HG02623 (cell line): ENCODE measurements around the gene TANC2.

Experiments used
- ATAC-seq: cut with Tn5 transposase; IDR thresholded peaks from one replicate; pipeline ENCODE4 v1.9.1; 2021; ENCODE audit warnings: moderate library complexity; ENCODE audit not compliant: unreplicated experiment

The TANC2 gene

DNA sequence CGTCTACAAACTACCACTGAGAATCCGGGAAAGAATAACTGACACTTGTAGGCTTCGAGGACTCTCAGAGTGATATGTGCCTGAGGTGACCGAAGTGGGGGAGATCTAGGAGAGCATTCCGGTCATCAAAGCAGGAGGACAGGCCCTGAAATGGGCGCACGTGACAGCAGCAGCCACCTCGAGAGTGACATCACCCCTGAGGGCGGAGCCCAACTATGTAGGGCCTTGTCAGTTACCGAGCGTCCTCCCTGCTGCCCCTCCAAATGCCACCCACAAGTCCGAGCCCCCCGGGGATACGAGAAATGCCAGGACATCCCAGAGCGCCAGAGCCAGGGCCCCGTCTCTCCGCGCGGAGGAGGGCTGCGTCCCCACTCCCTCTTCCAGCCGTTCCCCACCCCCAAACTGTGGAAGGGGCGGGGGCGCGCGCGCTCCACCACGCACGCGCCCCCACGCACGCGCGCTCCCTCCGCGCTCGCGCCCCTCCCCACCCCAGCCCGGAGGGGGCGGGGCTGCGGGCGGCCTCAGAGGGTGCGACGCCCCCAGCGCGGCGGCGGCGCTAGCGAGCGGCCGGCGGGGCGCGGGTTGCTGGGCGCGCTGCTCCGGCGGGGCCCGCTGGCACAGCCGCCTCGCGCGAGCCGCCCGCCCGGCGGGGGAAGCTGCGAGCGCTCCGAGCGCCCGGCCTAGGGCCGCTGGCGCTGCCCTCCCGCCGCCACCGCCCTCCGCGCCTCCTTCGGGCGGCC, at the start of gene TANC2:
Gene TANC2 (plus strand): TSS at position 550 of the 740 bp plus-strand sequence. CDS start 43,325 bp downstream, outside the sequence.
- ATAC-seq, result no peak

DNA sequence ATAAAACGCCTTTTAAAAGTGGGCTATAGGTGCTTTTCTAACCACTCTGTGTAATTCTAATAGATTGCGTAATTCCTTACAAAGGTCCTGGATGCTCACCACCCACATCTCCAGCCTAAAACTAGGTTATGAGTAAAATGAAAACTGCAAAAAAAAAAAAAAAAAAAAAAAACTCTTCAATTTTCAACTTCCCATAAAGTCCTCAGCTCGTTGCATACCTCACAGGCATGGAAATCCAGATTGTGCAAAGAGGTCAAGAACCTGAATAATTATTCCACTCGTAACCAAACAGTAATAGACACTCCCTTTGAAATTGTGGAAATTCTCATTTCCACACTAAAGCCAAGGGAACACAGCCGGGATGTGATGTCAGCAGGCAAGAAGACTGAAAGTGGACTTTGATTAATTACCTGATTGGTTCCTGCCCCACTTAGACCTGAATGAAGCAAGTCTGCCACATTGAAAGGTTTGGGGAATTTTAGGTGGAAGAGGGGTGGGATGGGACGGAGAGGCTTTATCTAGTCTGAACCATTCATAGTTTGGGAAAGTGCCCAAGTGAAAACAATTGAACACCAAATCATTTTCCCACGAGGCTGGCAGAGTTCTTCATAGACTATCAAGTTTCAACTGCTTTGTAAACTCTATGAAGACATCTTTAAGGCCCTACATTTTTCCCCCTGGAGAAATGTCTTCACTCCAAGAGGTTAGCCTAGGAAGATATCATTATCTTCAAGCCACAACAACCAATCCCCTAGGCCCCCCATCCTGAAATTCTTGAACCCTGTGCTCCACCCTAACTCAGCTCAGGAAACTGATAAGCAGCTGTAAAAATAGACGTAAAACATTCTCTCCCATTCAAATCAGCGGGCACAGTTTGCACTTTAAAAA, 49.1 kb upstream of the TANC2 start:
- no peak for ATAC-seq

DNA sequence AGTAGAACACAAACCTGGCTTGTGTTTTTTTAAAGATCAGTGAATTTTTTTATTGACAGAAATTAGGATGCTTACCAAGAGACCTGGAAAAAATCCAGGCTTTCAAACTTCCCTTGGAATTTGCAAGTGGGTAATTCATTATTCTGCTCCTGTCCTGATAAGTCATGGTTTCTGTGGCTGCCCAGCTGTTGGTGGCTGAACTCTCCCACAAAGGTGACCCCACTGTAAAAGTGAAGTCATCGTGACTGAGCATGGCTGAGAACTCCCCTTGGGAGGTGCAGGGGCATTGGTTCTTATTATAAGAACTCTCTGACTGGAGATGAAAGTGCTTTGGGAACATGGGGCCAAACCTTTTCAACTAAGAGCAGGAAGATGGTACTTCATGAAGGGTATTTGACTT, 46.6 kb upstream of the TANC2 start:
- ATAC-seq, result no peak

DNA sequence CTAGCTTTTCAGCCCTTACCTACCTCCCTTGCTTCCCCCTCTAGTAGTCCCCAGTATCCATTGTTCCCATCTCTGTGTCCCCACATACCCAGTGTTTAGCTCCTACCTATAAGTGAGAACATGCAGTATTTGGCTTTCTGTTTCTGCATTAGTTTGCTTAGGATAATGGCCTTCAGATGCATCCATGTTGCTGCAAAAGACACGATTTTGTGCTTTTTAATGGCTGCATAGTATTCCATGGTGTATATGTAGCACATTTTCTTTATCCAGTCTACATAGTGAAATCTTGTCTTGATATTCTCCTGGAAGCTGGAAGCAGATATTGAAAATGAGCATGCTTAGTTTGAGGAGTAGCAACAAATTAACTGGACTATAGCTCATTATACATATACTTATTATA, 45.7 kb upstream of the TANC2 start:
- ATAC-seq, result no peak

DNA sequence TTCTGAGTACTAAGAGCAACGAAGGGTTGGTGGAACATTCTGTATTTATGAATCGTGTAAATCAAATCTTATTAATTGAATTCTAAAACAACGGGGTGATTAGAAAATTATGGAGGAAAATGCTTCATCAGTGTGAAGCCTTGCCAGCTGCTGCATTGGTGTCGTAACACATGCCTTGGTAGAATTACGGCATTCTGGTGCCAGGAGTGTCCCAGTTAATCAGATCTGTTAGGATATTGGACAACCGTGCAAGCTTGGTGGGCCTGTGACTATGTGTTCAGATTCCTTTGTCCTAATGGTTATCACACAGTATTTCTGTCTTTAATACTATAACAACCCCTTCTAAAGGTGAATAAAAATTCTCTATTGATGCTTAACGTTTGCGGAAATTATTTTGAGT, 44.2 kb upstream of the TANC2 start:
- no peak for ATAC-seq

DNA sequence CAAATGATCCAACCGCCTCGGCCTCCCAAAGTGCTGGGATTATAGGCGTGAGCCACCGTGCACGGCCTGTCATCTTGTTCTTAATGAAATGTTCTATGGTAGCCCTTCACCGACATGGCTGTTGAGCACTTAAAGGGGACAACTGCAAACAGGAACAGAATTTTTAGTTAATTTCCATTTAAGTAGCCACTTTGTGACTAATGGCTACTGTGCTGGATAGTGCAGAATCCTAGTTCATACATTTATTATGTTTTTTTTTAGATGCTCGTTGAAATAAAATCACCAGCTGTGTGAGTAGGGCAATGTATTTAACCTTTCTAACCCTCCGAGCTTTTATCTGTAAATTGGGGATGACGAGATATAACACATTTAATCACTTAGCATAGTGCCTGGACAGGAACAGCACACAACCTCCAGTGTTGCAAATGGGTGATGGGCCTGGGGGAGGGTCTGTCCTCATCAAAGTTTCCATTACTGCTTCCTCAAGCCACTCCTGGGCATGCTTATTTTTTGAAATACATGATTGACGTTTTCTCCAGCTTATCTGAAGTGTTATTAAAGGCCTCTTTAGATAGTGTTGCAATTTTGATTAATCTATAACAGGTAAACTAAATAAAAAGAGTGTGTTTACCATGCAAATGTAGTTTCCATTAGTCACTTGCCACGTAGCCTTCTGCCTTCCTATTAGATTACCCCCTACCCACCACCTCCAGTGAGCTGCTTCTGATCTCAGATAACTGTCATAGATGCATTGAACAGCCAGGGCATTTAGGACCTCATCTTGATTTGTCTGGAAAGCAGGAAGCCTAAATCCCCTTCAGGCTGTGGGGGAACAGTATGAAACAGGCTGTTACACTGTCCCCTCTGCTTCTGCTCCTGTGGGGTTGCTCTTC, 42.5 kb upstream of the TANC2 start:
- ATAC-seq, result no peak

DNA sequence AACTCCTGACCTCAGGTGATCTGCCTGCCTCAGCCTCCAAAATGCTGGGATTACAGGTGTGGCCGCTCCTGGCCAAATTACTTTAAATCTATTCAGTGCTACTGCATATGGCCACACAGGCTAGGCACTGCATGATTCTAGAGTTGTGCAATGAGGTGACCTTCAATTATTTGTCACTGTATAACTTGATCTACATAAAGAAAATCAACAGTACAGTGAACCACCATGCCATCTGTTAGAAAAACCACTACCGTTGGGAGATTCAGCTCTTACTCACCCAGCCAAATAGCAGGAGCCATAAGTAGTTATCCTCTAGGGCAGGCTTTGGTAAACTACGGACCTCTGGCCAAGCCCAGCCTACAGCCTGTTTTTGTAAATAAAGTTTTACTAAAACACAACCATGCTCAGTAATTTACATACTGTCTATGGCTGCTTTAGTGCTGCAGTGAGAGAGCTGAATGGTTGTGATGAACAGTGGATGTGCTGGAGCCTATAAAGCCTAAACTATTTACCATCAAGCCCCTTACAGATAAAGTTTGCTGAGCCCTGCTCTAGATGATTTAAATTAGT, 40.7 kb upstream of the TANC2 start:
- ATAC-seq, result no peak

DNA sequence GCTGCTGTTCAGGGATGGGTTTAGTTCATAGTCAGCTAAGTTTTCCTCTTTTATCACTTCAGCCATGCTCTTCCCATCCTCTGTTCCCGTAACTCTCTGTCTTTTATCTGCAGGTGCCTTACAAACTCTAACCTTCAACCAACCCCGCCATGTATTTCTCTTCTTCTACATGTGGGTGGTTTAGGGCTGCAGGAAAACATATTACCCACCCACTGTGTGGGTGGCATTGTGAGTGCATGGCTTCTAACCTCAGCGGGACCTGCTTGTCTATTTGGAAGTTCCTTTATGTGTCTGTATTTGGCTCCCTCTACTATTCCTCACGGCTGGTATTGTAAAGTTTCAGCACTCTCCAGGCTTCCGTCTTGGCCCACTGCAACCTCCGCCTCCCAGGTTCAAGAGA, 39.0 kb upstream of the TANC2 start:
- no peak for ATAC-seq

DNA sequence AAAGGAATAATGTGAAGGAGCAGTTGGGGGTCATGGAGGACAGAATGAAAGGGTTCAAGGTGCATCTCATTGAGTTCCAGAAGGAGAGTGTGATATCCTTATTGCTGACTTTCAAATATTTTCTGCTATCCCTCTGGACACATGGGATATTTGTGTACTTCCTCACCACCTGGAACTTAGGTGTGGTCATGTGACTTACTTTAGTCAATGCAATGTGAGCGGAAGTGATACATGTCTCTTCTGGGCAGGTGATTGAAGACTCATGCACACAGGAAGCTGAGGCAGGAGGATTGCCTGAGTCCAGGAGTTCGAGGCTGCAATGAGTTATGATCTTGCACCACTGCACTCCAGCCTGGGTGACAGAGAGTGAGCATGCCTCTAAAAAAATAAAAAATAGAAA, 36.7 kb upstream of the TANC2 start:
- no peak for ATAC-seq

DNA sequence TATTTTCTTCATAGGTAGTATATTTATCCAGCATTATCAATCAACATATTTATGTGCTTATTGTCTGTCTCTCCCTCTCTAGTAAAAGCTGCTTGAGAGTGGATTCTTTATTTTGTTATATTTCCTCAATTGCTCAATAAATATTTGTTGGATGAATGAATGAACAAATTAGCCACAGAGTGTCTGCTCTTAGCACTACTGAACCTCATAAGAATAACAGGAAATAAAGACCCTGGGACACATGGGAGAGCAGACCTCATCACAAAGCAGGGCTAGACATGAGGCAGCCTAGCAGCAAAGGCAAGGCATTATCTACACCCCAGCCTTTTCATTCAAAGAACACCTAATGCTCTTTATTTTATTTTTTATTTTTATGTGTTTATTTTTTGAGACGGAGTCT, 34.9 kb upstream of the TANC2 start:
- no peak for ATAC-seq

DNA sequence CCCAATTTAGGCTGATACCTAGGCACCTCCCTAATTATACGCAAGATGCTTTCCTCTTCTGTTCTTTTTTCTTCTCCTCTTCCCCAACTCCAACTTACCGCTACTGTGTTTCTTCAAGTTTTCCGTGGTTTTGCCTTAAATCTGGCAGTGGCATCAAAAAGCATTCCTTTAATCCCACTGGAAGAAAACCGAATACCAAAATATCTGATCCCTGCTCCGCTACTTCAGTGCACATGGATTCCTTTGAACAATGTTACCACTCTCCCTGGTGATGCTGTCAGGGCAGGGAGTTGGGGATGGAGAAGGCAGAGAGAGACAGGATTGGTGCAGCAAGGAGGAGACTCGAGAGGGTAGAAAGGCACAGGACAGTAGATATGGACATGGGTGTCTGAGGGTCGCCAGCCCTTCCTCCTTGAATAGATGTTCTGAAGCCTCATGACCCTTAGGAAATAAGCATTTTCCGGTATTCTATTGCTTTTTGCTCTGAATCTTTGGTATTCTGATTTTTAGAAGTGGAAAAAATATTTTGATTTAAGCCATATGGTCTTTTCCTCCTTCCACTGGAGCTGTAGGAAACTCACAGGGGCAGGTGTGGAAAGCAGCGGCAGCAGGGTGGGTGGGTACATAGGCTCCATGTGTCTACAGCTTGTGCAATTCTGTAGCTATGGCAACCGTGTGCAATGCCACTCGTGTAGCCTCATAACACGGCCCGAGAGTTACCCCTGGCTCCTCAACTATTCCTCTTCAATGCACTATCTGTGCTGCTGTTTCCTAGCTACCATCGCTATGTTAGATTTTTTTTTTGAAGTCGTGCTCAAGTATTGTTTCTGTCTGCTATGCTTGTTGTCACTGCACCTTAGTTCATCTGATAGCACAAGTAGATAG, 32.3 kb upstream of the TANC2 start:
- no peak for ATAC-seq

DNA sequence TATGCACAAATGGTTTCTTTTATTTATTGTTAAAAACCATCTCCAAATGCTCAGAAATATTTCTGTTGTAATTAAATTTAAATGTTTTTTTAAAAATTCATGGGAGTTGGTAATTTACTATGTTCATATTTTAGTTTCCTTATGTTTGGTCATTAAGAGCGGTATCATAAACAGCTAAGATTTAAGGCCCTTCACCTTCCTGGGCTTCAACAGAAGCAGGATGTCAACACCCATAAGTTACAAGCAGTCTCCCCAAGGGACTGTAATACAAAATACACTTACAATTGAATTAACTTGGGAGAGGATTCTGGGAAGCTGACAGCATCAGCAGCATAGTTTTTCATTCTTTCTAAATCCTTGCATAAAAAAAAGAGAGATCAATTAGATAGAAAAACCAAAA, 30.9 kb upstream of the TANC2 start:
- no peak for ATAC-seq

DNA sequence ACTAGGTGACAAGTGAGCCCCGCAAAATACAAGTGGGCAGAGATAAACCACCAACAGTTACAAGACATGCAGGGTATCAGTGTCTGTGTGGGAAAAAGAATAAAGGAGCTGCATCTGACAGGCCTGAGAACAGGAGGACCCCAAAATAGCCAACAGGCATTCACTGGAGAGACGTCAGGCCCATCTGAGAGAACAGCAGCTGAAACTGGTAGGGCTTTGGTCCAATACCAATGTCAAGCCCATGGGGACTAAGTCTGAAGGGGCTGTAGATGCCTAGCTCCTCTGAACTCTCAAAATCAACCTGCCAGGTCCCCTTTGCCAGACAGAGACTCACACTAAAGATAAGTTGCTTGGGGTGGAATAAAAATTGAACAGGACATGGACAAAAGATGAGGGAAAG, 30.5 kb upstream of the TANC2 start:
- ATAC-seq, result no peak

DNA sequence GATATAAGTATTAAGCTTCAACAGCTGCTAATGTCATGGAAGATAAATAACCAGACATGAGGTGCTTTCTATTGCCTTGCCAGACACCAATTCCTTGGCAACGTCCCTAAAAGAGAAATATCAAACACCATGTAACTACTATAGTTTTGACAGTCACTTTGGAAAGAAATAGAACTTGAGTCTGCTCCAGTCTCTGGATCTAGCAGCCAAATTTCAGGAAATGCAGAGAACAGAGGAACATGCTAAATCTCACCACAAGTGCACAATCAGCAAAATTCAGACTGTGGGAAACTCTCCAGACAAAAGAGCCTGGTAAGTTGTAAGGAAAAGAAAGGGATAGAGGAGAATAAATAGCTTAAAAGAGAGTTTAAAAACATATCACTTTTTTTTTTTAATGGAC, 28.4 kb upstream of the TANC2 start:
- ATAC-seq, result no peak

DNA sequence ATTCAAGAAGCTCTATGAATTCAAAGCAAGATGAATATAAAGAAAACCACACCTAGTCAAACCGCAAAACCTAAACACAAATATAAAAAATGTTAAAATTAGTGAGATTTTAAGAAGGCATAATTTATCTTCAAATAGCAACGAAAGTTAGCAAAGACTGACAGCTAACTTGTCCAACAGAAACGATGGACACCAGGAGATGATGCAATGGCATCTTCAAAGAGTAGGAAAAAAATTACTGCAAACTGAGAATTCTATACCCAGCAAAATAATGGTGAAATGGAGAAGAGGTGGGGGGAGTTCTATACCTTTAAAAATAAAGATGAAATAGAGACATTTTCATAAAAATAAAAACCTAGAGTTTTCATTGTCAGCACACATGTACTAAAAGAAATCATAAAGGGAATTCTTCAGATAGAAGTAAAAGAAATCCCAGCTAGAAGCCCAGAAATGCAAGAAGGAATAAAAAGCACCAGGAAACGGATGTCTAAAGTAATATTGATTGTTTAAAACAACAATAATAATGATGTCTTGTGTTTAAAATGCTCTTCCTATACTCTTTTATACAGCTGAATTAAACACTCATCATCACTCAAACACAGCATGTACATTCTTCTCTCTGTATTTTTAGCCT, 24.6 kb upstream of the TANC2 start:
- ATAC-seq, result no peak

DNA sequence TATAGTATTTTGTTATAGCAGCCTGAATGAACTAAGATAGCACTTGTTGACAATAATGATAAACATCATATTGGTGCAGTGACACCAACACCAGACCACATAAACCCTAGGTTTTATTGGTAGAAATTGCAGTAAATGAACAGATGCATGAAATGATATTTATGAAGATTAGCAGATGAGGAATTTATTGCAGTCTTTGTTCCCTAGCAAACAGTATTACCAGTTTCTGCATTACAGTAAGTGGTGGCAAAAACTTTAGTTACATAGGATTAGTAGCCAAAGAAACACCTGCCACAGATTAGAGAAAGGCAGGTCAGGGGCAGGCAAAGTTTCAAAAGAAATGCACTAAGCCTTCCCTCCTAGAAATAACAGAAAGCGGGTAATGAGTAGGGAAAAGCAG, 17.7 kb upstream of the TANC2 start:
- ATAC-seq, result no peak

DNA sequence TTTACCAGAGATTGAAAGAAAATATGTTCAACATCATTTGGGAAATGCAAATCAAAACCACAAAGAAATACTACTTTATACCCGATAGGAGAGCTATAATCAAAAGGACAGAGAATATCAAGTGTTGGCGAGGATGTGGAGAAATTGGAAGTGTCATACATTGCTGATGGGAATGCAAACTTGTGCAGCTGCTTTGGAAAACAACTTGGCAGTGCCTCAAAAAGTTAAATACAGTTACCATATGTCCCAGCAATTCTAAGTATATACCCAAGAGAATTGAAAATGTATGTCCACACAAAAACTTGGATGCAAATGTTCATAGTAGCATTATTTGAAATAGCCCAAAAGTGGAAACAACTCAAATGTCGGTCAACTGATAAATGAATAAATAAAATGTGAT, 17.0 kb upstream of the TANC2 start:
- ATAC-seq, result no peak

DNA sequence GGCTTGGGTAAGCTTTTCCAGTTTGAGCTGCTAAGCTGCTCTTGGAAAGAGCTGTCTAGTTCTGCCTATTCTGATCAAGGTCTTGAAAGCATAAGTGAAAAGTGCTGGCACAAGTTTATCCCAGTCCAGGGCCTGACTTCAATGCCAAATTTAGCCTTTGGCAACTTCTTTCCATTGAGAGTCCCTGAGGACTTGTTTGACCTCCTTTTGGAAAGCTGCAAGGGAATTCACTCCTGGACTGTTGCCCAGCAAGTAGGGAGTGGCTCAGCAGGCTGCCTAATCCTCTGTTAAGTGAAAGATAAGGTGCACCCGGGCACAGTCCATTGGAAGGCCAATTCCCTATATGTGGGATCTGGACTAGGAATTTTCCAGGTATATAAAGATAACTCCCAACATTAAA, 16.0 kb upstream of the TANC2 start:
- ATAC-seq, result no peak

DNA sequence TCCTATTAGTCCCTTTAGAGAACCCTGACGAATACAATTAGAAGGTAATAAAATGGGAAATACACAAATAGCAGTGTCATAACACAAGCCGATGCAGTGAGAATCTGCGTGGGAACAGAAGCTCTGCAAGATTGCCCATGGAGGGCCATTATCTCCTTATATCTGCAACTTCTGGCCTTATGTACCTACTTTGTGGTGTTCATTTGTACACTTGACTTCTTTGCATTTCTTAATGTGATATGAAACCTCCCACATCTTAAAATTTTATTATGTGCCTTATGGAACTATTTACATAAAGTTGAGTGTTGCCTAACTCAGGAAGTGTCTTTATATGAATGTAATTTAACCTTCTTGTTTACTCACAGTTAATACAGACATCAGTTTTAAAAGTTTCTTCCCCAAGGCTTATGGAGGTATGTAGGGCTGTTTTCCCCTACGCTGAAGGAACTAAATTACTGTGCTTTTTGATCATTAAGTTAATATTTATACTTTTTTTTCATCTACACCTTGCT, 10.1 kb upstream of the TANC2 start:
- ATAC-seq, result no peak
